GM12892 (cell line): Measurements from ENCODE around the gene SLC47A2. TPM values are rescaled to one million over a fixed set of nuclear protein-coding genes. Genes with fewer than 3 reads are reported as not detected.
"Not testable (repeated sequence)": the region's sequence is repeated elsewhere in the genome, so short reads cannot be mapped to it uniquely, and the experiment has no call there.

Experiments used
- DNase-seq: peaks from one replicate; pipeline ENCODE4 v3.0.0; 2011; ENCODE audit not compliant: insufficient read length
- FAIRE-seq: peaks from 2 replicates; lab custom pipeline; 2011; peaks lifted over from hg19 to GRCh38; lab: Jason Lieb, UNC
- POLR2A ChIP-seq: IDR thresholded peaks from 2 replicates; pipeline ENCODE4 v1.6.1; 2011; ENCODE audit warnings: low read depth, low read length, control low read depth
- POLR2AphosphoS5 ChIP-seq: IDR thresholded peaks from 2 replicates; pipeline ENCODE4 v1.6.1; 2011; ENCODE audit warnings: low read depth, low read length, control low read depth
- TAF1 ChIP-seq: IDR thresholded peaks from 2 replicates; pipeline ENCODE4 v1.6.1; 2011; ENCODE audit warnings: low read depth, mild to moderate bottlenecking, control low read depth, low read length, borderline replicate concordance
- polyA plus RNA-seq: library from polyadenylated mRNA; unstranded; fragments of >200 nt; gene quantifications from one replicate; pipeline ENCODE4 v1.2.1, GENCODE V29; 2012; ENCODE audit warnings: missing spikeins, inconsistent platforms; ENCODE audit not compliant: missing spikeins

The SLC47A2 gene
- polyA plus RNA-seq: not detected

GRCh38 chr17:19716108-19717030 is at the start of gene SLC47A2:
Gene SLC47A2 (minus strand): TSS chr17:19716584. CDS start chr17:19716555, 29 bp downstream.
- DNase-seq (no peak), FAIRE-seq (no peak)
- TF ChIP-seq POLR2AphosphoS5 (no peak), POLR2A (no peak), TAF1 (no peak)

- TF ChIP-seq TAF1 (no peak), POLR2A (no peak), POLR2AphosphoS5 (no peak)
- DNase-seq (no peak), FAIRE-seq (no peak)
These were observed 49.6 kb upstream of the SLC47A2 start for GRCh38 chr17:19766016-19766415.

- not testable (repeated sequence) for FAIRE-seq, DNase-seq
These were observed 47.6 kb upstream of the SLC47A2 start for GRCh38 chr17:19763991-19764390.

GRCh38 chr17:19763416-19763815 is 47.0 kb upstream of the SLC47A2 start:
- DNase-seq (no peak), FAIRE-seq (no peak)
- TF ChIP-seq TAF1 (no peak), POLR2AphosphoS5 (no peak), POLR2A (no peak)

- peak; percentile 70 for FAIRE-seq
- TF ChIP-seq POLR2AphosphoS5 (no peak), POLR2A (no peak), TAF1 (no peak)
- peak; percentile 74 for DNase-seq
These were observed 46.2 kb upstream of the SLC47A2 start for GRCh38 chr17:19762515-19762961.

GRCh38 chr17:19760746-19761145 is 44.4 kb upstream of the SLC47A2 start:
- DNase-seq (no peak), FAIRE-seq (no peak)
- TF ChIP-seq POLR2AphosphoS5 (no peak), TAF1 (no peak), POLR2A (no peak)

GRCh38 chr17:19759568-19760549 is 43.5 kb upstream of the SLC47A2 start:
- TF ChIP-seq TAF1 (no peak), POLR2A (no peak), POLR2AphosphoS5 (no peak)
- FAIRE-seq: no peak
- DNase-seq: no peak

- FAIRE-seq: no peak
- no peak for TF ChIP-seq POLR2AphosphoS5
These were observed 41.3 kb upstream of the SLC47A2 start for GRCh38 chr17:19757536-19758180.

GRCh38 chr17:19756546-19756945 is 40.2 kb upstream of the SLC47A2 start:
- DNase-seq (no peak), FAIRE-seq (no peak)
- no peak for TF ChIP-seq POLR2AphosphoS5
- TF ChIP-seq TAF1: no peak
- TF ChIP-seq POLR2A: no peak

More at GRCh38 chr17:19757536-19758180, 41.3 kb upstream of the SLC47A2 start:
- no peak for DNase-seq

- DNase-seq: peak; percentile 53
- no peak for TF ChIP-seq TAF1
- TF ChIP-seq POLR2A: no peak
- no peak for TF ChIP-seq POLR2AphosphoS5
- FAIRE-seq: peak; percentile 89
These were observed 39.6 kb upstream of the SLC47A2 start for GRCh38 chr17:19755821-19756510.

- DNase-seq (no peak), FAIRE-seq (no peak)
- TF ChIP-seq POLR2A (no peak), TAF1 (no peak), POLR2AphosphoS5 (no peak)
These were observed 39.0 kb upstream of the SLC47A2 start for GRCh38 chr17:19755392-19755791.
